Activated CD4-positive, alpha-beta memory T cell treated with anti-CD3 and anti-CD28 coated beads for 36 hours (primary cell): ENCODE results near the gene MGAT3. TPM values are rescaled to one million over a fixed set of nuclear protein-coding genes. Genes with fewer than 3 reads are reported as not detected.

Source experiments
- CTCF ChIA-PET: fragments of 350-600 bp; sonication (Branson Sonifier 250); formaldehyde crosslinking; loops from one replicate; lab custom pipeline; 2021; ENCODE audit warnings: antibody characterized with exemption, inconsistent platforms; lab: Charles Lee
- POLR2A ChIA-PET: fragments of 350-600 bp; sonication (Branson Sonifier 250); formaldehyde crosslinking; loops from one replicate; lab custom pipeline; 2021; ENCODE audit warnings: antibody characterized with exemption; lab: Charles Lee
- DNase-seq: peaks from one replicate; pipeline ENCODE4 v3.0.0-alpha.2; 2020
- H3K27ac Mint-ChIP-seq: one replicate; pipeline ENCODE4 v1.8.0; 2021; ENCODE audit warnings: mixed read lengths
- H3K27me3 Mint-ChIP-seq: one replicate; pipeline ENCODE4 v1.8.0; 2021; ENCODE audit warnings: mixed read lengths
- H3K36me3 Mint-ChIP-seq: one replicate; pipeline ENCODE4 v1.8.0; 2021; ENCODE audit warnings: mixed read lengths
- H3K4me1 Mint-ChIP-seq: one replicate; pipeline ENCODE4 v1.8.0; 2021; ENCODE audit warnings: low read depth, mixed read lengths
- H3K4me3 Mint-ChIP-seq: one replicate; pipeline ENCODE4 v1.8.0; 2021; ENCODE audit warnings: mild to moderate bottlenecking, mixed read lengths
- H3K9me3 Mint-ChIP-seq: one replicate; pipeline ENCODE4 v1.8.0; 2021; ENCODE audit warnings: mixed read lengths
- intact Hi-C: fragments of 100-400 bp; cut with micrococcal nuclease; formaldehyde crosslinking; loops from one replicate; pipeline ENCODE4 v1.15.1; 2023
- total RNA-seq, 2 experiments: library from RNA; stranded (reverse); gene quantifications; one replicate each; pipeline ENCODE4 v1.2.3, GENCODE V29; 2021

The MGAT3 gene
- total RNA-seq, 2 experiments from 2014 or later = 0.05 TPM; not detected in 1

DNA sequence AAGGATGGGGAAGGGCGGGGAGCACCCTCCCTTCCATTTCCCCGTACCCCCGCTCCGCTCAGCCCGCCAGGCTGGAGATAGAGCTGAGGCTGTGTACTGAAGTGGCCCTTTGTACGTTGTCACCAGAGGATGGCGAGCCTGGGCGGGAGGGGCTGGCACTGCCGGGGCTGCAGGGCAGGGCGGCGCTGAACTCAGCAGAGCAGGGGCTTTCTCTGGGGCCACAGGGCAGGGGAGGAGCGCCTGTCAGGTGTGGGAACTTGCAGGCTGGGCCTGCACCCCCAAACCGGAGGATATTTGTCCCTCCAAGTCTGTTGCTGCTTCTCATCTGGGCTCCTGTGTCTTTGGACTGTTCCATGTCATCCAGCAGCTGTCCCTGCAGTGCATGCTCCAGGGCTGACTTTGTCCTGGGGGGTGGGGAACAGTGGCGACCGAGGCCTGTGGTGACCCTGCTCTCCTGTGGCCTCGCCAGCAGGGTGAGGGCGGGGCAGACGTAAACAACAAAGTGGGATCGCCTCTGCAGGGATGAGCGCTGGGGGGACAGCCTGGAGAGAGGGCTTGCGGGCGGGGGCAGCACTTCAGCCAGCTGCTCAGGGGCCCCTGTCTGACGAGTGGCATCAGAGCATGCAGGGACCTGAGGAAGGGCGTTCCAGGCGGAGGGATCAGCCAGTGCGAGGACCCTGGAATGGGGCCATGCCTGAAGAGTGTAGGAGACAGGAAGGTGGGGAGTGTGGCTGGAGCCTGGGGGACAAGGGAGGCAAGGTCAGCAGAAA, 13.1 kb downstream of the MGAT3 start:
- POLR2A ChIA-PET = no interaction called here
- peaks cover 14% of the 10 kb centered on the region for H3K4me1 Mint-ChIP-seq
- intact Hi-C loops = no loop called here

DNA sequence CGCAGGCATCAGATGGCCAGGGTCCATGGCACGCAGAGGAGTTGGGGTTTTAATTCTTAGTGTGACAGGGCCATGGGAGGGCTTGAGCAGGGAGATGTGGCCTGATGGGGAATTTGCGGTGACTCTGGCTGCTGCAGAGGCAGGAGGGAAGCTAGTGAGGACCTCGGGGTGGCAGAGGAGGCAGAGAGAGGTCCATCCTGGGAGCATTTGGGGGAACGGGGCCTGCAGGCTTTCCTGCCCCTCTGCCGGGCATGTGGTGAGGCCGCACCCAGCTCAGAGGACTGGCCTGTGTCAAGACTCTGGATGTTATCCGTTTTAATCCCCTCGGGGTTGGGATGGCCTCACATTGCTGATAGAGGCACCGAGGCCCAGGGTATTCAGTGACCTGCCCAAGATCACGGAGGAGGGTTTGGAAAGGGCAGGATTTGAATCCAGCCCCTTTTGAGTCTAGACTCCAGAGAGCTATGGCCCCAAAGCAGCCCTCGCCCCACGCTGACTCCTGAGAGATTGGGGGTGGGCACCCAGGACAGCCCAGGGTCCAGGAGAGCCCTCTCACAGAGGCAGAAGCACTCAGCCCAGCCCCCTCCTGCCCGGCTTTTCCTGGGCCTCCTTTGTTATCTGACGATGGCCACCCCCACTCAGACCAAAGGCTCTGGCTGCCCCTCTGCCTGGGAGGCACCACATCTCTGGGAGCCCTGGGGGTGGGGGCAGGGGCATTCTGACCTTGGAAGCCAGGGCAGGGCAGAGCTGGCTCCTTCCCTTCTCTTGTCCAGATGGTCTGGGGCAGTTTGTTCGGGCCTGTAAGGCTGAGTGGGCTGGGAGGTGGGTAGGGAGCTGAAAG, 13.9 kb downstream of the MGAT3 start:
- intact Hi-C loops = no loop called here

More for the DNA sequence above, 13.1 kb downstream of the MGAT3 start:
- no peaks in the 10 kb centered on the region for H3K36me3 Mint-ChIP-seq
- no peaks in the 10 kb centered on the region for H3K27me3 Mint-ChIP-seq
- no peak overlapping the region for H3K4me3 Mint-ChIP-seq
- no peaks in the 10 kb centered on the region for H3K9me3 Mint-ChIP-seq
- no peak overlapping the region for H3K27ac Mint-ChIP-seq
- no peak for DNase-seq
- CTCF ChIA-PET = no interaction called here

DNA sequence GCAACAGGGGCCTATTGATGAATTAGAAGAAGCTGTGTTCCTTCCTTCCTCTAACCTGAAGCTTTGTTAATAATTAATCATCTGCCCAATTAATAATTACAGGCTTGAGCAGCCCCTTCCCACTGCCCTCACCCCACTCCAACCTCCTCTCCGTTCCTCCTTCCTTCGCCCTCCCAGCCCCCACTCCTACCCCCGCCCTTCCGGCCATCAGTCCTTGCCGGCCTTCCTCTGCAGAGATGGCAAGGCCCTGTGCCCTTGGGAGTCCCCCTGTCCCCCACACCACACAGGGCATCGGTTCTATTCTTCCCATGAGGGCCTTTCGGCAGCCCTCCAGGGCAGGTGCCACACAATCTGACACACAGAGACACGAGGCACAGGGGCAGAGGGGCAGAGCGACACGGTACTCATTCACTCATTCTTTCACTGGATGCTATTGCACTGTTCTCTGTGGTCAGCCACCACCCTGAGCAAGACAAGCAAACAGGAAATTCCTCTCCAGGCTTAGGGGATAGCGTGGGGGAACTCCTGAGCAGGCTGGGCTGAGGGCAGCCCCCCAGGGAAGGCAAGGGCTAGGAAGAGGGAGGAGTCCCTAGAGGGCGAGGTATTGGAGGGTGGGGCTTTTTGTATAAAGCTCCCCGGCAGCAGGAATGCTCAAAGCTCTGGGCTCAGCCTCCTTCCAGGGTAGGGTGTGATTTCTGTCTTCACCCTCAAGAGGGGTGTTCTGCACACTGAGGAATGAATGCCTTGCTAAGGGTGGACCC, 14.7 kb downstream of the MGAT3 start:
- Mint-ChIP-seq H3K4me1 (peaks cover 14% of the 10 kb centered on the region), H3K4me3 (no peak overlapping the region), H3K27ac (no peak overlapping the region), H3K36me3 (no peaks in the 10 kb centered on the region), H3K9me3 (no peaks in the 10 kb centered on the region), H3K27me3 (no peaks in the 10 kb centered on the region)
- intact Hi-C loops = no loop called here
- POLR2A ChIA-PET = no interaction called here
- CTCF ChIA-PET = no interaction called here
- DNase-seq = peak; percentile 25

More for the DNA sequence above, 13.9 kb downstream of the MGAT3 start:
- DNase-seq = no peak
- Mint-ChIP-seq H3K4me1 (peaks cover 14% of the 10 kb centered on the region), H3K36me3 (no peaks in the 10 kb centered on the region), H3K4me3 (no peak overlapping the region), H3K27ac (no peak overlapping the region), H3K9me3 (no peaks in the 10 kb centered on the region), H3K27me3 (no peaks in the 10 kb centered on the region)
- ChIA-PET CTCF (no interaction called here), POLR2A (no interaction called here)

DNA sequence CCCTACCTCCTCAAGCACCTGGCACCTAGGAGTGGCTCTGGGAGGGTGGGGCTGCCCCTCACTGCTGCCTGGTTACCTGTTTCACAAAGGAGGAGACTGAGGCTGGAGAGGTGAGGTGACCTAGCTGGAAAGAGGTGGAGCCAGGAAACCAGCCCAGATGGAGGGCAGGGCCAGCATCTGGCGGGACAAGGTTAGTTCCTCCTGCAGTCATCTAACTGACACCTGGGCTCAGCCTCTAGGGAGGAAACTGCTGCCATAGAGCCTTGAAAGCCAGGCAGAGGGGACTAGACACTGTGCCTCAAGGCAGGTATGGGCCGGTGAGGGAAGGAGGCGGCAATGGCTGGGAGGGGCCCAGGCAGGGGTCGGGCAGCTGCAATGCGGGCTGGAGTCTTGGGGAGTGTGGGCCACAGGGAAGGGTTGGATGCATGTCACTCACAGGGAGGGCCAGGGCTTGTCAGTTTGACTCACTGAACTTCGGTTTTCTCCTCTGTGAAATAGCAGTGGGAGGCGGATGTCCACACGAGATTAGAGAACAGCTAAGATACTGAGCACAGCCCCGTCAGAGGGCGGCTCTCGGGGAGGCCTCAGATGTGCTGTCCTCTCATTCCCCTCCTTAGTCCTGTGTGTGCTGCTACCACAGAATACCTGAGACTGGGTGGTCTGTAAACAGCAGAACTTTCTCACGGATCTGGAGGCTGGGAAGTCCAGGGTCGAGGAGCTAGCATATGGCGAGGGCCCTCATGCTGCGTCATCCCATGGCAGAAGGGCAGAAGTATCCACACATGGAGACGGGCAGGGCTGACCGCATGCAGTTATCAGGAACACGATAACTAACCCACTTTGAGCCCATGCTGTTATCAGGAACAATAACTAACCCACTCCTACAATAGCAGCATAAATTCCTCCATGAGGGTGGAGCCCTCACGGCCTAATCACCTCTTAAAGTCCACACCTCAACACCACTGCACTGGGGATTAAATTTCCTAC, 16.1 kb downstream of the MGAT3 start:
- intact Hi-C loops = no loop called here
- H3K4me1 Mint-ChIP-seq = peaks cover 14% of the 10 kb centered on the region
- POLR2A ChIA-PET = no interaction called here
- CTCF ChIA-PET = no interaction called here
- no peak overlapping the region for H3K27ac Mint-ChIP-seq
- H3K27me3 Mint-ChIP-seq = no peaks in the 10 kb centered on the region
- H3K4me3 Mint-ChIP-seq = no peak overlapping the region
- no peaks in the 10 kb centered on the region for H3K36me3 Mint-ChIP-seq
- H3K9me3 Mint-ChIP-seq = no peaks in the 10 kb centered on the region
- no peak for DNase-seq

DNA sequence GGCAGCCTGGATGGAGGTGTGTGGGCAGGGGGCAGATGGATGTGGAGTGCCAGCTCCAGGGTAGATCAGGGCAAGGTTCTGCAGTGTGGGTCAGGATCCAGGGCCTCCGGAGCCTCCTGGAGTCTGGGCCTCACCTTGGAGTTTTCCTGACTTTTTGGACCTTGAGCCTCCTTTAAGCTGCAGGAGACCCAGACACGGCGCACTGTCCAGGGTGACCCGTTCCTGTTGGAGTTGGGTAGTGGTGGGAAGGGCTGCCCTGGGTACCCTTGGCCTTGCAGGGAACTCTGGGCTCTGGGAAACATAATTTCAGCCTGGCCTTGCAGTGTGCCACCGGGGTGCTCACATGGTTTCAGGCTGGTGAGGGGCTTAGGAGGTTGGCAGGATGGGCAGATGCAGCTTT, 17.0 kb downstream of the MGAT3 start:
- intact Hi-C loops = no loop called here
- no peaks in the 10 kb centered on the region for H3K9me3 Mint-ChIP-seq
- no peaks in the 10 kb centered on the region for H3K36me3 Mint-ChIP-seq
- peaks cover 14% of the 10 kb centered on the region for H3K4me1 Mint-ChIP-seq
- POLR2A ChIA-PET = no interaction called here
- DNase-seq = no peak
- CTCF ChIA-PET = no interaction called here
- no peak overlapping the region for H3K4me3 Mint-ChIP-seq
- no peaks in the 10 kb centered on the region for H3K27me3 Mint-ChIP-seq
- no peak overlapping the region for H3K27ac Mint-ChIP-seq

DNA sequence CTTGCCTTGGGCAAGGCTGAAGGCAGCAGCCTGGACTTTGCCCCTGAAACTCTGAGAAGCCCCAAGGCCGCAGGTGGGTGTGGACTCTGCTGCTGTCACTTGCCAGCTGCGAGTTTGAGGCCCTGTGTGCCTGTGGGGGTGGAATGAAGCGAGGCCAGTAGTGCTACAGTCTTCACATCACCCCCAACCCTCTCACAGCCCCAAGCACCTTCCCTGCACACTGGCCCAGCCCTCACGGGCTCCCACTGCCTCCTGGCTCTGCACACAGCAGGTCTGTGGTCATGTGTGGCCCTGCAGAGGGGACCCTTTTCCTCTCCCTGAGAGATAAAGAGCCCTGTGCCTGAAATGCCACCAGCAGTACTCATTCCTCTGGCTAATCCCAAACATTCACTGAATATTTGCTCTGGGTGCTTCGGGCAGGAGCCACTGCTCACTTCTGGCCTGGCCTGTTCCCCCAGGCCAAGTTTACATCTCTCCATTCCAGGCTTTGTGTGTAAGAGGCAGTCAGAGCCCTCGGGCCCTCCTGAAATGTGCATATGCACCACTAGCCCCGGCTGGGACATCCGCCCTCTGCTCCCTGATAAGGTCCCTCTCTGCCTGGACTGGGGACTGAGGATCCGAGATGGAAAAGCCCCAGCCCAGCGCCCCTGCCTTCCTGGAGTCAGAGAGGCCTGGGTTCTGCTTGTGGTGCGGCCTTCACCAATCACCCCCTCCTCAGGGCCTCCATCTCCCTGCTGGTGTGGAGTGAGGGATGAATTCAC, 17.7 kb downstream of the MGAT3 start:
- intact Hi-C loops = no loop called here
- H3K27ac Mint-ChIP-seq = no peak overlapping the region
- H3K4me1 Mint-ChIP-seq = peaks cover 14% of the 10 kb centered on the region
- ChIA-PET POLR2A (no interaction called here), CTCF (no interaction called here)
- H3K4me3 Mint-ChIP-seq = no peak overlapping the region
- no peaks in the 10 kb centered on the region for H3K9me3 Mint-ChIP-seq
- no peaks in the 10 kb centered on the region for H3K36me3 Mint-ChIP-seq
- DNase-seq = no peak
- H3K27me3 Mint-ChIP-seq = no peaks in the 10 kb centered on the region

DNA sequence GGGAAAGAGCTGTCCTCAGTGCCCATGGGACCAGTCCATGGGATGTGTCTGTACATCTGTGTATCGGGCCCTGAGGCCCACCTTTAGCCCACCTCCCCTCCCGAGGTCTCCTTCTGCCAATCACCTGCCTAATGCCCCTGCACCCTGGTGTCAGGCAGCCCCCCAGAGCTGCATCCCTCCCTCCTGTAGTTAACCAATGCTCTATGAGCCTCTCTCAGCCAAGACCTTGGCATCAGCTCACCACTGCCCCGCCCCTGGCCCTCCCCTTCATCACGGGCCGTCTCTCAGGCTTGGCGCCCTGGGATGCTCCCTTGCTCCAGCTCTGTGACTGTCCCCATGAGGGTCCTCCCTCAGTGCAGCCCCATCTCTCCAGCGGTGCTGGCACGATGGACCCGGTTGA, 18.5 kb downstream of the MGAT3 start:
- Mint-ChIP-seq H3K4me1 (peaks cover 14% of the 10 kb centered on the region), H3K27me3 (no peaks in the 10 kb centered on the region), H3K27ac (no peak overlapping the region), H3K9me3 (no peaks in the 10 kb centered on the region), H3K4me3 (no peak overlapping the region), H3K36me3 (no peaks in the 10 kb centered on the region)
- intact Hi-C loops = no loop called here
- POLR2A ChIA-PET = no interaction called here
- DNase-seq = no peak
- CTCF ChIA-PET = no interaction called here

DNA sequence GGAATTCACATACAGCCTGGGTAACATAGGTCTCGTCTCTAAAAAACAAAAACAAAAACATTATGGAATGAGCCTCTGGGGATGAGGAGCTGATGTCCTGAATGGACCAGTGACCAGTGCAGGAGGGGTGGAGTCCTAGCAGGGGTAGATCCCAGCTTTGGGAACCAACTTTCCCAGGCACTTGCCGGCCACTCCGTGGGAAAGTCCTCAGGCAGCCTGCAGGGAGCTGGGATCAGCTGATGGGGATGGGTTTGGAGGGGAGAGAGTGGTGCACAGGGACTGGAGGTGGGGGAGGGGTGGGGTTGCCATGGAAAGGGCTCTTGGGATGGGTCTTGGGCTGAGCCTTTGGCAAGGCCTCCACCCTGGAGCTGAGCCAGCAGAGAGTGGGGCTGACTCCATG, 19.1 kb downstream of the MGAT3 start:
- Mint-ChIP-seq H3K4me3 (no peak overlapping the region), H3K9me3 (no peaks in the 10 kb centered on the region), H3K27me3 (no peaks in the 10 kb centered on the region), H3K36me3 (no peaks in the 10 kb centered on the region), H3K27ac (no peak overlapping the region), H3K4me1 (peaks cover 14% of the 10 kb centered on the region)
- CTCF ChIA-PET = no interaction called here
- intact Hi-C loops = no loop called here
- POLR2A ChIA-PET = no interaction called here
- DNase-seq = no peak

DNA sequence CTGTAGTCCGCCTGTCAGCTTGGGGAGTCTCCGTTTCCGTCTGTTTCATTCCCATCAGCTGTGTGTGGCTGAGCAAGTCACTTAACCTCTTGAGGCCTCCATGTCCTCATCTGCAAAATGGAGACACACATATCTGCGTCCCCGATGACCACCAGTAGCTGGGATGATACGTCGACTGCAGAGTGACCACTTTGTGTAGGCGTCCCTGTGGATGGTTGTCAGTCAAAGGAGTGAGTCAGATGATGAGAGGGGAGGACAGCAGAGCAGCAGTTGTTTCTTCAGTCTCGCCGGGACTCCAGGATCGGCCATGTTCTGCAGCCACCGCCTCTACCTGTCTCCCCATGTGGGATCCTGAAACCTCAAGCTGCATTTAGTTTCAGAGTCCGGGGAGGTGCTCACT, 19.9 kb downstream of the MGAT3 start:
- intact Hi-C loops = no loop called here
- no peak overlapping the region for H3K27ac Mint-ChIP-seq
- H3K4me3 Mint-ChIP-seq = no peak overlapping the region
- H3K9me3 Mint-ChIP-seq = no peaks in the 10 kb centered on the region
- H3K27me3 Mint-ChIP-seq = no peaks in the 10 kb centered on the region
- no peaks in the 10 kb centered on the region for H3K36me3 Mint-ChIP-seq
- DNase-seq = no peak
- peaks cover 10% of the 10 kb centered on the region for H3K4me1 Mint-ChIP-seq
- POLR2A ChIA-PET = no interaction called here
- CTCF ChIA-PET = no interaction called here

DNA sequence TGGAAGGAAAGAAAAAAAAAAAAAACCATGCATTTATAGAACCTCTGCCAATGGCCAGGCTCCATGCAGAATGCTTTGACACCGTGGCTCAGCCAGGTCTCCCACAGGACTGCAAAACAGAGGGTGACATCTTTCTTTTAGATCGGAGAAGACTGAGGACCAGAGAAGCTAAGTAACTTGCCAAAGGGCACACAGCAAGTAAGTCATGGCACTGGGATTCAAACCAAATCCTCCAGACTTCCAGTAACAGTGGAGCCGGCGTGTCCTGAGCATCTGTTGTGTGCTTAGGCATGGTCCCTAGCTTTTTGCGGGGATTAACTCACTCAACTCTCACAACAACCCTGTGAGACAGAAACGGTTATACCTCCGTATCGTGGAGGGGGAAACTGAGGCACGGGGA, 20.7 kb downstream of the MGAT3 start:
- Mint-ChIP-seq H3K27me3 (no peaks in the 10 kb centered on the region), H3K4me1 (peaks cover 3% of the 10 kb centered on the region), H3K27ac (no peak overlapping the region), H3K36me3 (no peaks in the 10 kb centered on the region), H3K9me3 (no peaks in the 10 kb centered on the region), H3K4me3 (no peak overlapping the region)
- POLR2A ChIA-PET = no interaction called here
- CTCF ChIA-PET = interaction anchor here (0.7 kb wide), 1 partner anchor 51 kb away, joined by 4 read pairs; no protein-coding TSS in a partner anchor
- no peak for DNase-seq
- intact Hi-C loops = no loop called here

DNA sequence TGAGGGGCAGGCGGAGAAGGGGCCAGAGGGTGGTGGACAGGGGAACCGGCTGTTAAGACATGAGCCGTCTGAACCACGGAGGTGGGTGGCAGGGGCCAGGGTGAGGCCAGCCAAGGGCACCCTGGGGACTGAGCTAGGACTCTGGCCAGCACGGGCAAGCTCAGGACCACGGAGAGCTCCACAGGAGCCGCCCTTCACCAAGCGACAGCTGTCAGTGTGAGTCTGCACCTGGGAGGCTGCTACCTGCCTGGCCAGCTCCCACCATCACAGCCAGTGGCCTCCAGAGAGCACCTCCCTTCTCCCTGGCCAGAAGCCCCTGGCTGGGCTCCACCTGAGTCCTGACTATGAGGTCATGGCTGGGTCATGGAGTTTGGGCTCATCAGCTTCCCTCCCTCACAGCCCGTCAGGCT, 21.6 kb downstream of the MGAT3 start:
- DNase-seq = peak; percentile 45
- Mint-ChIP-seq H3K4me1 (no peaks in the 10 kb centered on the region), H3K9me3 (no peaks in the 10 kb centered on the region), H3K27me3 (no peaks in the 10 kb centered on the region), H3K4me3 (no peak overlapping the region), H3K36me3 (no peaks in the 10 kb centered on the region), H3K27ac (no peak overlapping the region)
- intact Hi-C loops = no loop called here
- POLR2A ChIA-PET = no interaction called here
- CTCF ChIA-PET = interaction anchor here (0.6 to 1.7 kb wide), 4 partner anchors 14 to 79 kb away, joined by 3 to 7 read pairs (median 4); partner anchors contain the start of gene TAB1
